ENCODE results near the gene WNT6.

DNA sequence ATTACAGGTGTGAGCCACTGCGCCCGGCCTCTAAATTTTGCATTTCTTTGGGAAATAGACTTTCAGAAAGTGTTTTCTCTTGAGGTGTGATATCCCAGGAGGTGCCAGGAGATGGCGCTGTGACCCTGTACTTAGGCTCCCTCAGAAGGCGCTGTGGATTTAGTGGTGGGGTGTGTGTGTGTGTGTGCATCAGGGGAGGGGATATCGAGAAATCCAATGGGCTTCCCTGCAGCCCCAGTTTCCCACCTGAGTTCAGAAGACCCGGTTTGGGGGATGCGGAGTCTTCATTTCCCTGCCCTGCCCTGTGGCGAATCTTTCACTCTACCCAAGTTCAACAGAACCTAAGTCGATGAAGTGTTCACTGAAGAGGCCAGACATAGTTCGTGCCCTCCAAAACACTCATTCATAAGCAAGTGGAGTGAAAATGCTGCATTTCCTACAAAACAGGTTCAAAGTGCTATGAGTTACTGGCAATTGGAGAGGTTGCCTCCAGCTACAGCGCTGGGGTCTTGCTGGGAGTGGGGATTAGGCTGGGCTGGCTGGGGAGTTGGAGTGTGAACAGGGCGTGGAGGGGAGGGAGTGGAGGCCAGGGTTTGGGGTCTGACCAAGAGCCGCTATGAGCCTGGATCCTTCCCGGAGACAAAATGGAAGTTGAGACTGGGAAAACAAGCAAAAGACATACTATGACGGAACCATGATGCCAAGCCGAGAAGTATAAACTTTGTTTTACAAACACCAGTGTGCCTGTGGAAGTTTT lies 6.5 kb upstream of the WNT6 start:
- TF ChIP-seq, protein P1, sequence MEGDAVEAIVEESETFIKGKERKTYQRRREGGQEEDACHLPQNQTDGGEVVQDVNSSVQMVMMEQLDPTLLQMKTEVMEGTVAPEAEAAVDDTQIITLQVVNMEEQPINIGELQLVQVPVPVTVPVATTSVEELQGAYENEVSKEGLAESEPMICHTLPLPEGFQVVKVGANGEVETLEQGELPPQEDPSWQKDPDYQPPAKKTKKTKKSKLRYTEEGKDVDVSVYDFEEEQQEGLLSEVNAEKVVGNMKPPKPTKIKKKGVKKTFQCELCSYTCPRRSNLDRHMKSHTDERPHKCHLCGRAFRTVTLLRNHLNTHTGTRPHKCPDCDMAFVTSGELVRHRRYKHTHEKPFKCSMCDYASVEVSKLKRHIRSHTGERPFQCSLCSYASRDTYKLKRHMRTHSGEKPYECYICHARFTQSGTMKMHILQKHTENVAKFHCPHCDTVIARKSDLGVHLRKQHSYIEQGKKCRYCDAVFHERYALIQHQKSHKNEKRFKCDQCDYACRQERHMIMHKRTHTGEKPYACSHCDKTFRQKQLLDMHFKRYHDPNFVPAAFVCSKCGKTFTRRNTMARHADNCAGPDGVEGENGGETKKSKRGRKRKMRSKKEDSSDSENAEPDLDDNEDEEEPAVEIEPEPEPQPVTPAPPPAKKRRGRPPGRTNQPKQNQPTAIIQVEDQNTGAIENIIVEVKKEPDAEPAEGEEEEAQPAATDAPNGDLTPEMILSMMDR (conservative IDR thresholded peaks at IDR 0.05), result peak; percentile 78
- TF ChIP-seq EZH2 (IDR thresholded peaks at IDR 0.05; ENCODE audit: low read depth), result no peak

All from PC-9 (cell line).